H1 (cell line): ENCODE results near the gene EHD4. TPM values are rescaled to one million over a fixed set of nuclear protein-coding genes. Genes with fewer than 3 reads are reported as not detected.

Experiments used
- CTCF ChIA-PET: fragments of 300-600 bp; sonication (Branson Sonifier 250); formaldehyde crosslinking; loops from one replicate; lab custom pipeline; 2021; ENCODE audit not compliant: partially characterized antibody; lab: Charles Lee
- POLR2A ChIA-PET: fragments of 300-600 bp; sonication (Branson Sonifier 250); formaldehyde crosslinking; loops from one replicate; lab custom pipeline; 2021; ENCODE audit warnings: inconsistent platforms; ENCODE audit not compliant: partially characterized antibody; lab: Charles Lee
- DNase-seq, 2 experiments: peaks; one replicate each; pipeline versions ENCODE4 v3.0.0 to v3.0.0-alpha.2; 2010 to 2022; ENCODE audit warnings: low spot score in 2 of 2, low read depth in 1 of 2, mixed read lengths in 1 of 2
- FAIRE-seq: peaks from 2 replicates; lab custom pipeline; 2011; peaks lifted over from hg19 to GRCh38; lab: Jason Lieb, UNC
- H2AFZ ChIP-seq: 2 replicates; pipeline ENCODE4 v1.8.1; 2012; ENCODE audit warnings: low read length, inconsistent platforms
- H2AK5ac ChIP-seq: 2 replicates; pipeline ENCODE4 v1.6.1; 2013; ENCODE audit warnings: low read depth, low read length
- H2BK120ac ChIP-seq: replicated peaks from 2 replicates; pipeline ENCODE3; 2013; ENCODE audit warnings: low read depth, low read length, inconsistent platforms
- H2BK12ac ChIP-seq: 2 replicates; pipeline ENCODE4 v1.6.1; 2013; ENCODE audit warnings: low read depth, low read length
- H2BK15ac ChIP-seq: 2 replicates; pipeline ENCODE4 v1.6.1; 2013; ENCODE audit warnings: low read length
- H2BK20ac ChIP-seq: 2 replicates; pipeline ENCODE4 v1.6.1; 2013; ENCODE audit warnings: low read length
- H2BK5ac ChIP-seq: 2 replicates; pipeline ENCODE4 v1.6.1; 2013; ENCODE audit warnings: low read depth, low read length
- H3K14ac ChIP-seq: 2 replicates; pipeline ENCODE4 v1.6.1; 2013; ENCODE audit warnings: inconsistent platforms; ENCODE audit not compliant: insufficient read length
- H3K18ac ChIP-seq: 2 replicates; pipeline ENCODE4 v1.6.1; 2013; ENCODE audit warnings: low read length; ENCODE audit errors: extremely low read depth
- H3K23ac ChIP-seq: 2 replicates; pipeline ENCODE4 v1.6.1; 2013; ENCODE audit warnings: inconsistent platforms; ENCODE audit not compliant: insufficient read length
- H3K23me2 ChIP-seq: 2 replicates; pipeline ENCODE4 v1.6.1; 2013; ENCODE audit warnings: low read depth, low read length
- H3K27ac ChIP-seq: 2 replicates; pipeline ENCODE4 v1.6.1; 2011; ENCODE audit warnings: low read depth, low read length, inconsistent platforms
- H3K27me3 ChIP-seq, 4 experiments: replicated peaks in 1 of 4; 1 replicate in 1 of 4; 2 replicates in 3 of 4; pipeline versions ENCODE4 v1.6.1 to v1.8.1; 2011 to 2013; ENCODE audit warnings: low read length in 3 of 4, mild to moderate bottlenecking in 3 of 4, inconsistent platforms in 2 of 4, mixed read lengths in 2 of 4, moderate library complexity in 1 of 4; ENCODE audit not compliant: control insufficient read depth in 3 of 4, insufficient read depth in 3 of 4; ENCODE audit errors: extremely low read depth in 1 of 4
- H3K36me3 ChIP-seq, 4 experiments: 2 replicates each; pipeline versions ENCODE4 v1.6.1 to v1.8.1; 2011 to 2013; ENCODE audit warnings: mild to moderate bottlenecking in 4 of 4, low read length in 3 of 4, moderate library complexity in 2 of 4, control low read depth in 1 of 4, inconsistent platforms in 1 of 4; ENCODE audit not compliant: insufficient read depth in 4 of 4, control insufficient read depth in 2 of 4
- H3K4ac ChIP-seq: replicated peaks from 2 replicates; pipeline ENCODE3; 2013; ENCODE audit warnings: low read length, low read depth, mixed read lengths, inconsistent platforms; ENCODE audit not compliant: insufficient read length
- H3K4me1 ChIP-seq, 4 experiments: replicated peaks in 1 of 4; 1 replicate in 1 of 4; 2 replicates in 3 of 4; pipeline versions ENCODE4 v1.6.1 to v1.8.1; 2011 to 2013; ENCODE audit warnings: low read length in 3 of 4, inconsistent platforms in 2 of 4, mixed read lengths in 1 of 4; ENCODE audit not compliant: insufficient read depth in 4 of 4, control insufficient read depth in 3 of 4
- H3K4me2 ChIP-seq, 2 experiments: 2 replicates each; pipeline versions ENCODE4 v1.6.1 to v1.8.1; 2011 to 2013; ENCODE audit warnings: low read depth in 2 of 2, low read length in 2 of 2, control low read depth in 1 of 2, inconsistent platforms in 1 of 2, mild to moderate bottlenecking in 1 of 2; ENCODE audit not compliant: insufficient read depth in 1 of 2
- H3K4me3 ChIP-seq, 4 experiments: fragments of 200-600, 300-600 bp in 1 of 4; sonication (generic), shearing (Covaris generic), sonication (Bioruptor Twin) in 1 of 4; 2 replicates each; pipeline versions ENCODE4 v1.5.1 to v1.8.1; 2011 to 2016; ENCODE audit warnings: low read length in 4 of 4, low read depth in 3 of 4, control low read depth in 2 of 4, inconsistent platforms in 2 of 4, mild to moderate bottlenecking in 2 of 4, mixed read lengths in 1 of 4, moderate library complexity in 1 of 4; ENCODE audit not compliant: insufficient read depth in 2 of 4; ENCODE audit errors: extremely low read depth in 1 of 4
- H3K56ac ChIP-seq: replicated peaks from 2 replicates; pipeline ENCODE3; 2013; ENCODE audit warnings: low read depth, mild to moderate bottlenecking, mixed read lengths, low read length, inconsistent platforms; ENCODE audit not compliant: insufficient read length
- H3K79me1 ChIP-seq: 2 replicates; pipeline ENCODE4 v1.6.1; 2013; ENCODE audit warnings: low read depth, low read length, control low read depth
- H3K79me2 ChIP-seq, 2 experiments: 2 replicates each; pipeline versions ENCODE4 v1.6.1 to v1.8.1; 2012 to 2013; ENCODE audit warnings: low read length in 2 of 2, mild to moderate bottlenecking in 2 of 2, inconsistent platforms in 1 of 2; ENCODE audit not compliant: insufficient read depth in 2 of 2, control insufficient read depth in 1 of 2
- H3K9ac ChIP-seq, 4 experiments: replicated peaks in 1 of 4; 1 replicate in 1 of 4; 2 replicates in 3 of 4; pipeline versions ENCODE4 v1.6.1 to v1.8.1; 2011 to 2013; ENCODE audit warnings: low read depth in 3 of 4, low read length in 3 of 4, control low read depth in 2 of 4, mild to moderate bottlenecking in 2 of 4, moderate library complexity in 2 of 4, inconsistent platforms in 1 of 4; ENCODE audit errors: extremely low read depth in 1 of 4
- H3K9me3 ChIP-seq, 2 experiments: 2 replicates each; pipeline versions ENCODE4 v1.6.1 to v1.8.1; 2012 to 2013; ENCODE audit warnings: mild to moderate bottlenecking in 2 of 2, moderate library complexity in 2 of 2, control low read depth in 1 of 2, inconsistent platforms in 1 of 2, low read depth in 1 of 2, low read length in 1 of 2, mixed read lengths in 1 of 2; ENCODE audit not compliant: insufficient read depth in 2 of 2
- H4K20me1 ChIP-seq, 2 experiments: replicated peaks in 1 of 2; 2 replicates each; pipeline versions ENCODE3 to v1.8.1; 2011 to 2013; ENCODE audit warnings: inconsistent platforms in 2 of 2, low read length in 2 of 2, mild to moderate bottlenecking in 1 of 2; ENCODE audit not compliant: insufficient read depth in 2 of 2, control insufficient read depth in 1 of 2
- H4K5ac ChIP-seq: 2 replicates; pipeline ENCODE4 v1.6.1; 2013; ENCODE audit warnings: low read length, low read depth, mixed read lengths, inconsistent platforms; ENCODE audit not compliant: insufficient read length
- H4K8ac ChIP-seq: 2 replicates; pipeline ENCODE4 v1.8.0; 2013; ENCODE audit warnings: mild to moderate bottlenecking, moderate library complexity, low read length, inconsistent platforms; ENCODE audit not compliant: insufficient read depth; ENCODE audit errors: extremely low read depth
- H4K91ac ChIP-seq: replicated peaks from 2 replicates; pipeline ENCODE3; 2013; ENCODE audit warnings: low read length, mixed read lengths, inconsistent platforms; ENCODE audit not compliant: insufficient read length
- CBX5 ChIP-seq: fragments of 300-800, 300-1000 bp; sonication (generic); IDR thresholded peaks from 2 replicates; pipeline ENCODE4 v1.7.1; 2016; ENCODE audit warnings: antibody characterized with exemption, low read length, low read depth
- CTBP2 ChIP-seq: IDR thresholded peaks from 2 replicates; pipeline ENCODE4 v1.7.0; 2011; ENCODE audit warnings: borderline replicate concordance, mild to moderate bottlenecking, moderate library complexity, mixed read lengths, low read length; ENCODE audit not compliant: insufficient read depth, insufficient read length
- EP300 ChIP-seq, 2 experiments: IDR thresholded peaks; 1 replicate in 1 of 2; 2 replicates in 1 of 2; pipeline ENCODE4 v1.6.1; 2011 to 2012; ENCODE audit warnings: low read depth in 2 of 2, low read length in 2 of 2, mild to moderate bottlenecking in 2 of 2, borderline replicate concordance in 1 of 2, inconsistent platforms in 1 of 2, moderate library complexity in 1 of 2
- RAD21 ChIP-seq, 2 experiments: IDR thresholded peaks in 1 of 2; conservative IDR thresholded peaks in 1 of 2; 2 replicates each; pipeline ENCODE4 v1.6.1; 2011; ENCODE audit warnings: low read depth in 2 of 2, low read length in 2 of 2, improper control_type of control experiment in 1 of 2, inconsistent platforms in 1 of 2, mild to moderate bottlenecking in 1 of 2, moderate library complexity in 1 of 2
- RXRA ChIP-seq: IDR thresholded peaks from 2 replicates; pipeline ENCODE4 v1.6.1; 2011; ENCODE audit warnings: low read depth, mild to moderate bottlenecking, low read length, moderate library complexity; ENCODE audit not compliant: insufficient read depth
- SAP30 ChIP-seq: fragments of 300-600 bp; sonication (generic); IDR thresholded peaks from 2 replicates; pipeline ENCODE4 v1.7.1; 2012; ENCODE audit warnings: low read length, moderate library complexity, mild to moderate bottlenecking, inconsistent platforms; ENCODE audit not compliant: insufficient read depth, insufficient replicate concordance
- SP1 ChIP-seq: IDR thresholded peaks from 2 replicates; pipeline ENCODE4 v1.6.1; 2011; ENCODE audit warnings: low read depth, low read length
- SUZ12 ChIP-seq: fragments of 200-600 bp; sonication (generic); IDR thresholded peaks from 2 replicates; pipeline ENCODE4 v1.6.1; 2012; ENCODE audit warnings: mild to moderate bottlenecking, inconsistent platforms, low read length, moderate library complexity, mixed read lengths
- TAF1 ChIP-seq: IDR thresholded peaks from 2 replicates; pipeline ENCODE4 v1.6.1; 2011; ENCODE audit warnings: mild to moderate bottlenecking, low read depth, low read length
- TAF7 ChIP-seq: optimal IDR thresholded peaks from 2 replicates; pipeline ENCODE3; 2011; ENCODE audit warnings: low read depth, mild to moderate bottlenecking, inconsistent platforms, low read length, moderate library complexity, borderline replicate concordance
- TCF12 ChIP-seq: IDR thresholded peaks from 2 replicates; pipeline ENCODE4 v1.6.1; 2011; ENCODE audit warnings: low read depth, mild to moderate bottlenecking, low read length
- ZNF274 ChIP-seq: IDR thresholded peaks from 2 replicates; pipeline ENCODE4 v1.7.0; 2012; ENCODE audit warnings: low read length, borderline replicate concordance; ENCODE audit errors: extremely low read depth
- WGBS, 2 experiments: shearing (Covaris generic) in 1 of 2; methylation state at CpG; one replicate each; pipeline versions ENCODE4 v1.1.6 to v1.1.7; 2013 to 2015; ENCODE audit warnings: low lambda C conversion rate in 2 of 2, mixed read lengths in 2 of 2, inconsistent platforms in 1 of 2, low coverage in 1 of 2, missing lambda C conversion rate in 1 of 2; ENCODE audit not compliant: insufficient replicate concordance in 2 of 2, insufficient coverage in 1 of 2, insufficient read length in 1 of 2; ENCODE audit errors: extremely low coverage in 1 of 2, missing lambda C conversion rate in 1 of 2; 5-methylcytosine and 5-hydroxymethylcytosine counted together
- polyA plus RNA-seq, 7 experiments: library from polyadenylated mRNA; depleted of rRNA in 3 of 7; stranded (reverse) in 5 of 7; unstranded in 2 of 7; fragments of >200 nt in 5 of 7; fragments of 200-250 nt in 2 of 7; gene quantifications; 1 replicate in 5 of 7; 2 replicates in 1 of 7; 4 replicates in 1 of 7; pipeline versions ENCODE4 v1.2.1 to v1.2.3, GENCODE V29; 2011 to 2013; ENCODE audit warnings: missing spikeins in 2 of 7, mixed read lengths in 2 of 7
- total RNA-seq: library from RNA; stranded (reverse); fragmentation: NEBNext Ultra II Directional; extraction: Animal tissue kit (Norgen Biotek cat#: 25700); gene quantifications from 2 replicates; pipeline ENCODE4 v1.2.1, GENCODE V29; 2021

The EHD4 gene
- total and polyA plus RNA-seq, 2 of the 8 experiments (the other 6 are each of a cell fraction or from before 2014, with no cell fraction given), result 17.5 to 24.5 TPM

DNA sequence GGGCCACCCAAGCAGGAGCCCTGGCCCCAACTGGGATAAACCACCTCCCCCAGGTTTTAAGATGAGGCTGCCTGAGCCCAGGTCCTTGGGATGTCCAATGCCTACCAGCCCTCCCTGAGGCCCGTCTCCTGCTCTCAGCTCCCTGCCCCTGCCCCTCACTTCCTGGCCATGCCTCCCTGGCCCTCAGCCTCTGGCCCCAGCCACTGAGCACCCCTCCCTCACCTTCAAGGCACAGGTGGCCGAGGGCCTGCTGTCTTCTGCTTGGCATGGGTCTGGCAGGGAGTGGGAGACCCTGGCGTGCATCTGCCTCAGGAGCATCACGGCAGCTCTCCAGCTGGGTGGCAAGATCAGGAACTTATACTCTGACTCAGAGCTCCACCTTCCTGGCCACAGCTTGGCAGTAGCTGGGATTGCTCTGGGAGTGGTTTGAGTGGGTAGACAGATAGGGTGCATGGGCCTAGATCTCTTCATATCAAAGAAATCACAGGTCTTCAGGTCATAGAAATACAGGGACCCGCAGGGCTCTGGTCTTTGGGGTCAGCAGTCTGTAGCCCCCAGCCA, 48.4 kb upstream of the EHD4 start, which contains the start of gene PLA2G4E:
Gene PLA2G4E (minus strand): TSS at position 330 of the 561 bp plus-strand sequence. CDS start 12 bp downstream, at position 318.
- Histone ChIP-seq H3K9ac (no peak within 1 kb of the TSS), H3K4me2 (no peak within 1 kb of the TSS), H2AFZ (no peak within 1 kb of the TSS), H3K9me3 (peaks cover 31 to 39% of the 10 kb centered on the region in 2 experiments), H3K36me3 (no peaks in the 10 kb centered on the region), H3K4me1 (no peaks in the 10 kb centered on the region), H4K5ac (no peak within 1 kb of the TSS), H2BK12ac (no peak within 1 kb of the TSS), H3K18ac (no peak within 1 kb of the TSS), H2BK120ac (no peak within 1 kb of the TSS), H3K27ac (no peak within 1 kb of the TSS), H2BK15ac (no peak within 1 kb of the TSS), H4K8ac (no peak within 1 kb of the TSS; the same call in 1 of the 2 replicates), H4K20me1 (no peaks in the 10 kb centered on the region), H2AK5ac (no peak within 1 kb of the TSS), H3K56ac (no peak within 1 kb of the TSS), H3K14ac (no peak within 1 kb of the TSS), H3K79me1 (no peaks in the 10 kb centered on the region), H3K27me3 (no peaks in the 10 kb centered on the region), H3K4ac (no peak within 1 kb of the TSS), H3K23ac (no peak within 1 kb of the TSS), H4K91ac (no peak within 1 kb of the TSS), H3K4me3 (no peak within 1 kb of the TSS), H2BK20ac (no peak within 1 kb of the TSS), H2BK5ac (no peak within 1 kb of the TSS), H3K23me2 (no peaks in the 10 kb centered on the region), H3K79me2 (no peaks in the 10 kb centered on the region)
- FAIRE-seq (no peak), DNase-seq (no peak)
- TF ChIP-seq TAF1 (no peak), ZNF274 (no peak), TCF12 (no peak), TAF7 (no peak), EP300 (IDR thresholded peaks at IDR 0.05; ENCODE audit: borderline replicate concordance in 1 of 2, low read depth in 2 of 2, low read length in 2 of 2) (no peak), SAP30 (no peak), CTBP2 (no peak), RAD21 (IDR thresholded peaks at IDR 0.05 in 1 of 2, conservative IDR thresholded peaks at IDR 0.05 in 1 of 2; ENCODE audit: low read depth in 2 of 2, low read length in 2 of 2) (no peak), CBX5 (no peak), RXRA (no peak), SP1 (no peak), SUZ12 (no peak)
- ChIA-PET CTCF (interaction anchor here (0.6 to 2.8 kb wide), 2 partner anchors 16 to 23 kb away, joined by 3 to 7 read pairs; no protein-coding TSS in a partner anchor), POLR2A (interaction anchor here (0.9 kb wide), 1 partner anchor 8 kb away, joined by 4 read pairs; no protein-coding TSS in a partner anchor)
- 88% methylated on average over 4 of the region's 5 CpGs; no CpG with 5 or more reads in 1 of the 2 experiments for WGBS, 2 experiments
